ENCODE measurements around the gene MIAT.
"Not testable (repeated sequence)": the region's sequence is repeated elsewhere in the genome, so short reads cannot be mapped to it uniquely, and the experiment has no call there.

Gene MIAT

GRCh38 chr22:26656891-26657851, at the start of gene MIAT:
Gene MIAT, plus strand, starts transcription at chr22:26657588.
- DNase-seq, result peak; percentile 80

GRCh38 chr22:26608129-26608528, 49.3 kb upstream of the MIAT start:
- no peak for DNase-seq

DNA sequence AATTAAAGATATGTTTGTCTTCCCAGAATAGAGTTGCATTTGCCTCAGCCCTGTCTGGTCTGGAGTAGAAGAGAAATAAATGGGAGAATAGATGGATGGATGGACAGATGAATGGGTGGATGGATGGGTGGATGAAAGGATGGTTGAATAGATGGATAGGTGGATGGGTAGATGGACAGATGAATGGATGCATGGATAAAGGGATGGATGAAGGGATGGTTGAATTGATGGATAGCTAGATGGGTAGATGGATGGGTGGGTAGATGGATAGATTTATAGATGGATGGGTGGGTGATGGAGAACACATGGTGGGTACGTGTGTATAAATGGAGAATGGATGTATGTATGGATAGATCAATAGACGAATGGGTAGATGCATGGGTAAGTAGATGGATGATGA, 48.1 kb upstream of the MIAT start:
- no peak for DNase-seq

- DNase-seq, result peak; percentile 66
Measured at GRCh38 chr22:26610072-26610958, 47.1 kb upstream of the MIAT start.

- DNase-seq, result no peak
Measured at GRCh38 chr22:26610996-26611395, 46.4 kb upstream of the MIAT start.

- DNase-seq, result no peak
Measured at GRCh38 chr22:26612652-26613051, 44.7 kb upstream of the MIAT start.

GRCh38 chr22:26613753-26614152, 43.6 kb upstream of the MIAT start:
- not testable (repeated sequence) for DNase-seq

DNA sequence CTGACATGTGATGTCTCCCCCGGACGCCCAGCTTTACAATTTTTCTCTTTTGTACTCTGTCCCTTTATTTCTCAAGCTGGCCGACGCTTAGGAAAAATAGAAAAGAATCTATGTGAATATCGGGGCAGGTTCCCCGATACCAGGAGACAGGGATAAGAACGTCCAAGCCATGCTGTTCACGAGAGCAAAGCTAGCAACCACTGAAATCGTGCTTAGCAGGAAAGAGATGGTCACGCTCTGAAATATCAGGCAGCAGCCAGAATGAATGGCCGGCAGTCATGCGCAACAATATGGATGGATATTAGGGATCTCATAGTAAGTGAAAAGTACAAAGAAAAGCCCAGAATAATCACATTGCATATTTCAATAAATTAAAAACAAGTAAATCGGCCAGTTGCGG, 43.1 kb upstream of the MIAT start:
- no peak for DNase-seq

DNA sequence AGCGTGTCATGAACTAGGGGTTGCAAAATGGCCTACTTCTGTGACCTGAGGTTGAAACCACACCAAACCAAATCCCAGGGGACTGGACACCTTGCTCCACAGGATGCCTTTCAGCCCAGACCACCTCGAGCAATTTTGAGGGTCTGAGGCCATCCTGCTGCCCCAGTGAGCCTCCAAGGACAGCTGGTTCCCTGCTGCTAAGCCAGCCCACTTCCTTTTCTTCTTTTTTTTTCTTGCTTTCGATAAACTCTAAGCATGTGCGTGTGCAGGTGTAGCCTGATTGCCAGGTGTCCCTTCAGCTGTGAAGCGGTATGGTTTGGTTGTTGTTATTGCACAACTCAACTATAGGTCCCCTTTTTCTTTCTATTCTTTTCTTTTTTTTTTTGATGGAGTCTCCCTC, 42.2 kb upstream of the MIAT start:
- no peak for DNase-seq

DNA sequence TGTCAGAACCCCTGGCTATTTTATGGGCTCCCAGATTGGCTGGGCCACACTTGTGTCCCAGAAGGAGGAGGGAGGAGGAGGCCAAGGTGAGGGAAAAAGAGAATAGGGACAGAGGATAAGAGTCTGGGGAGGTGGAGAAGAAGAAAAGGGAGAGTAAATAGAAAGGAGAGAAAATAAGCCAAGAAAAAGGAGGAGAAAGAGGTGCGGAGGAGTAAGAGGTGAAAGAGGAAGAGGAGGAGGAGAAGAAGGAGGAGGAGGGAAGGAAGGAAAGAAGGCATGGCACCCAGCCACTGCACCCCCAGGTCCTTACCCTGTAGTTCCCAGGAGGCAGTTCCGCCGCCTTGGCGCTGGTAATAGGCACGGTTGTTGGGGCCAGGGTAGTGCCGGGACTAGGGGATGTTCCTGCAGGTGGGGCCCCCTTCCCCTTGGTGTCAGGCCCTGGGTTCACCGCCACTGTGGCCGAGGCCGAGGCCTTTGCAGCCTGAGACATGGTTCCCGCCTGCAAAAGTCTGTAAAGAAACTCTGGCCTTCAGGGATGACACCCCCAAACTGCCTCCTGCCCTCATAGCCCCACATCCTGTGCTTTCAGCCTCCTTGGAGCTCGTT, 41.5 kb upstream of the MIAT start:
- DNase-seq, result no peak

DNA sequence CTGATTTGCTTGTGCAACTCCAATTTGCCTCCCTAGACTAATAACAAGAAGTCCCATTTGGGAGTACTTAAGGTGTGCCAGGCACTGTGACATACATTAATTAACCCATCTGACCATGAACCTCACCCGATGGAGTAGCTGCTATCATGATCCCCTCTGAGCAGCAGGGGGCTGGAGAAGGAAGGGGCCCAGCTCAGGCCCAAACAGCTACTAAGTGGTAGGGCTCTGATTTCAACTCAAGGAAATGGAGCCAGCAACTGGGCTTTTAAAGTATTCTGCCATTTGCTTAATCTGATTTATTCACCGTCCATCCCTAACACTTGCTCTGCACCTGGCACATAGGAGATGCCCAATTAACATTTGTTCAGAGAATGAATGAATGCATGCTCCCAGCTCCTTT, 40.7 kb upstream of the MIAT start:
- no peak for DNase-seq

GRCh38 chr22:26617271-26618199, 39.9 kb upstream of the MIAT start, which contains the start of gene CRYBB1:
Gene CRYBB1, minus strand, starts transcription at chr22:26618027. Its CDS starts 1,708 bp downstream, at chr22:26616319.
- no peak for DNase-seq

- DNase-seq, result no peak
Measured at GRCh38 chr22:26618455-26618854, 38.9 kb upstream of the MIAT start.

- no peak for DNase-seq
Measured at GRCh38 chr22:26619510-26619909, 37.9 kb upstream of the MIAT start.

DNA sequence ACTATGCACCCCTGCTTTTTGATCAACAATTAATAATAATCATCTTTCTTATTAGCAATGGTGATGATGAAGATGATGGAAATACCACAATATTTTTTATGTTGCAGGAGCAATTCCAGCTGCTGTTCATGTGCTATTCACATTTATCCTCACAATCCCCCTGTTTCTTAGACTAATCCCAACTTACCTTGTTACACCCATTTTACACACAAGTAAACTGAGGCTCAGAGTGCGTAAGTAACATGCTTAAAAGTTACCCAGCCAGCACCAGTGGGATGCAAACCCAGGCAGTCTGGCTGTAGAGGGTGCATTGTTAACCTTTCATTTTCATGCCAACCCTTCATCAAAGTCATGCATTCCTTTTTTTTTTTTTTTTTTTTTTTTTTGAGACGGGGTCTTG, 37.2 kb upstream of the MIAT start:
- no peak for DNase-seq

DNA sequence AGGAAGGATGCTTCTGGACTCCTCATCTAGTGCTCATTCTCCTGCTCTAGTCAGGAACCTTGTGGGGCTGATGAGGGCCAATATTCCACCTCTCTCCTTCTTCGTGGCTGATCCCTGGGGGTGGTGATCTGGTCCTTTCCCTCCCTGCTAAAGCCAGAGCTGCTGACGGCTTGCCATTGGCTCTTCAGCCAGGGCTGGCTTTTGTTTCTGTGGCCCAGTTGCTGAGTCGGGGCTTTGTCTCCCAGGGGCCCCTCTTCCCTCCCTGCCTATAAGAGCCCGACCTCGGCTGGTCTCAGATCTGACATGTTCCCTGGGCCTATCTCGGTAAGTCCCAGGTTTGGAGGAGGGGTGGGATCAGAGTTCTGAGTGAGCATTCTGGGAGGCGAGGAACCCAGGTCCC, 35.7 kb upstream of the MIAT start, which contains the start of gene CRYBA4:
TSS of gene CRYBA4 (plus strand) at position 301 of the 400 bp plus-strand sequence. CDS start 634 bp downstream, outside the sequence.
- DNase-seq, result no peak

GRCh38 chr22:26623984-26624383, 33.4 kb upstream of the MIAT start:
- no peak for DNase-seq

DNA sequence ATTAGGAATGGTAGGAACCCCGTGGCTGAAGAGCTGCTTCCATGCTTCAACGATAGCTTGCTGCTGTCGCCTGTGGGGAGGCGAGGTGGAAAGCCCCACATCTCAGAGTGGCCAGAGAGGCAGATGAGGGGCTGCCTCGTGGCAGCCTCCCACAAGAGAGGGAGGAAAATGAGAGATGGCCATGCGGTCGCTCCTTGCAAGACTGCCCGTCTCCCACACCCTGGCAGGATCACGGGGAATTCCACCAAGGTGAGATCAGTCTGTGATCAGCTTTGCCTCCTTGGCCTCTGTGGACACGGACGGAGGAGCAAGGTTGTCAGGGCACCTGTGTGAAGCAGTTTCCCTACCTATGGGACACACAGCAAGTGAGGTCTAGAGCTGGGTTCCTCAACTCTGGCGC, 32.6 kb upstream of the MIAT start:
- DNase-seq, result no peak

- no peak for DNase-seq
Measured at GRCh38 chr22:26629988-26630761, 27.2 kb upstream of the MIAT start.

GRCh38 chr22:26631282-26631681, 26.1 kb upstream of the MIAT start:
- no peak for DNase-seq

Data from stimulated activated CD4-positive, alpha-beta T cell treated with anti-CD3 and anti-CD28 coated beads, Interleukin-15, amount 100 ng/mL, for 24 hours (primary cell).